ENCODE data around the gene BSN. TPM values are rescaled to one million over a fixed set of nuclear protein-coding genes. Genes with fewer than 3 reads are reported as not detected.

Gene BSN
- total RNA-seq, 1 experiment from 2014 or later = 0.37 TPM

- Histone ChIP-seq H3K27ac (ENCODE audit: low read length) (no peak overlapping the region), H3K9ac (ENCODE audit: low read length) (no peak overlapping the region), H3K4me2 (ENCODE audit: low read depth, low read length, poor library complexity, severe bottlenecking) (no peak overlapping the region), H3K36me3 (ENCODE audit: insufficient read depth, low read length) (no peaks in the 10 kb centered on the region), H3K4me3 (ENCODE audit: low read length) (no peak overlapping the region), H4K20me1 (ENCODE audit: insufficient read depth, low read depth, low read length) (no peaks in the 10 kb centered on the region), H2AFZ (ENCODE audit: low read length) (no peak overlapping the region), H3K4me1 (ENCODE audit: low read length) (no peaks in the 10 kb centered on the region), H3K9me2 (replicated peaks; ENCODE audit: insufficient read depth, low read length) (no peaks in the 10 kb centered on the region), H3K9me3 (ENCODE audit: low read length) (no peaks in the 10 kb centered on the region), H3K27me3 (ENCODE audit: low read length) (no peaks in the 10 kb centered on the region), H3K79me2 (ENCODE audit: low read length) (no peaks in the 10 kb centered on the region)
- no peak for DNase-seq
Measured at GRCh38 chr3:49609815-49610214, 55.5 kb downstream of the BSN start.

DNA sequence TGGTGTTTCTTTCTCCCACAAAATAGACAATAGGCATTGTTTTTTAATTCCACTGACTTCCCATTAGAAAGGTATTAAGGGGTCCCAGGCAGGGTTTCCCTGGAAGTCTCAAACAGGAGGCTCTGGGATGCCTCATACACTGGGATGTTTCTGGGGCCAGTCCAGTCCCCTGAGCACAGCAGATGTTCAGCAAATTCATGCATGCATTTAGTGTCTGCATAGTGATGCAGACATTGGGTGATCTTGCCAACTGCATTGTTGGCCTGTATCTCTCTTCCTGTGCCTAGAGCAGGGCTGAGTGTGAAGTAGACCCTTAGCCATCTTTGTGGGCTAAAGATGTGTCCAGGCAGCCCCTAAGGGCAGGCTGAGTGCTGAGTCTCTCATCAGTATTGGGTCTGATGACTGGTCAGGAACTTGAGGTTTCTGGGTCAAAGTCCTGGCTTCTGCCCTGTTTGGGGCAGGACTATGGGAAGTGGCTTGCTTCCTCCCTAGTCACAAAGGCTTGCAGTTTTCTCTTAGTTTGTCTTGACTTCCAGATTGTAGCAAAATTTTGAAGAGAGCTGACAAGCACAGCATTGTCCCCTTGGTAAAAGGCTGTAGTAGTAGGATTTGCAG is 56.5 kb downstream of the BSN start:
- Histone ChIP-seq H3K36me3 (ENCODE audit: insufficient read depth, low read length) (no peaks in the 10 kb centered on the region), H4K20me1 (ENCODE audit: insufficient read depth, low read depth, low read length) (no peaks in the 10 kb centered on the region), H2AFZ (ENCODE audit: low read length) (no peak overlapping the region), H3K4me3 (ENCODE audit: low read length) (no peak overlapping the region), H3K4me2 (ENCODE audit: low read depth, low read length, poor library complexity, severe bottlenecking) (no peak overlapping the region), H3K27ac (ENCODE audit: low read length) (no peak overlapping the region), H3K9me2 (replicated peaks; ENCODE audit: insufficient read depth, low read length) (no peaks in the 10 kb centered on the region), H3K9me3 (ENCODE audit: low read length) (no peaks in the 10 kb centered on the region), H3K9ac (ENCODE audit: low read length) (no peak overlapping the region), H3K4me1 (ENCODE audit: low read length) (no peaks in the 10 kb centered on the region), H3K79me2 (ENCODE audit: low read length) (no peaks in the 10 kb centered on the region), H3K27me3 (ENCODE audit: low read length) (no peaks in the 10 kb centered on the region)
- DNase-seq = no peak

DNA sequence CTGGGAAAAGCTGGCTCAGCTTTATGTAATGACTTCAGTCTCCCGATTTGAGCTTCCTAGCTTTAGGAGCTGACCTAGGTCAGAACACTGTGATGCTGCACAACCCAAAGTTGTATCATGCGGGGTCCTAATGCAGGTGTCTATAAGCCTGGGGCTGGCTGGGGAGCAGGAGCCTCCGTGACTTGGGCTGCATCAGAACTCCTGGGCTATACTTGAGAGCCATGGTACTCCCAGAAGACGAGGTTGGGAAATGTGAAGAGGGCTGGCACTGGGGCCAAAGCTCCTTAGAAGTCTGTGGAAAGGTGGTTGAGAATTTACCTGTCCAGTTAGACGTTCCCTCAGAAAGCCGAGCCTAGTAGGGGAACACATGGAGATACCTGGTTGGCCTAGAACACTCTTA is 57.0 kb downstream of the BSN start:
- Histone ChIP-seq H3K27ac (ENCODE audit: low read length) (no peak overlapping the region), H3K4me3 (ENCODE audit: low read length) (no peak overlapping the region), H3K36me3 (ENCODE audit: insufficient read depth, low read length) (no peaks in the 10 kb centered on the region), H3K4me2 (ENCODE audit: low read depth, low read length, poor library complexity, severe bottlenecking) (no peak overlapping the region), H2AFZ (ENCODE audit: low read length) (no peak overlapping the region), H3K27me3 (ENCODE audit: low read length) (no peaks in the 10 kb centered on the region), H3K9me2 (replicated peaks; ENCODE audit: insufficient read depth, low read length) (no peaks in the 10 kb centered on the region), H3K79me2 (ENCODE audit: low read length) (no peaks in the 10 kb centered on the region), H3K4me1 (ENCODE audit: low read length) (no peaks in the 10 kb centered on the region), H3K9me3 (ENCODE audit: low read length) (no peaks in the 10 kb centered on the region), H4K20me1 (ENCODE audit: insufficient read depth, low read depth, low read length) (no peaks in the 10 kb centered on the region), H3K9ac (ENCODE audit: low read length) (no peak overlapping the region)
- DNase-seq = no peak

DNA sequence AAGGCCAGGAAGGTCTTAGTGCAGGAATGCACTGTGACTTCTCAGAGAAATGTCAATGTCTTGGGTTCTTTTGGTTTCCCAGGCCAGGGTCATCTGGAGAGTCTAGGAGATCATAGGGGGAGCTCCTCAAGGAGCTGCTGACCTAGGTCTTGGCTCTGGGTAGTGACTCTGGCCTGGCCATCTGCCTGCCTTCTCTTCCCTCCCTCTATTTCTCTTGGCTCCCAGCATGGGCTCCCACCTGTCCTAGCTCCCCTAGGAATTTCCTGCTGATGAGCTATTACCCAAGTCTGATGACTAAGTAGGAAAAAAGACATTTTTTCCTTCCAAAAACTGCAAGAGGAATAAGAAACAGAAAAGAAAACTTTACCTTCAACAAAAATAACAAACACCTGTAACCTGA is 57.4 kb downstream of the BSN start:
- H3K79me2 ChIP-seq (ENCODE audit: low read length) = no peaks in the 10 kb centered on the region
- no peaks in the 10 kb centered on the region for H4K20me1 ChIP-seq (ENCODE audit: insufficient read depth, low read depth, low read length)
- H3K36me3 ChIP-seq (ENCODE audit: insufficient read depth, low read length) = no peaks in the 10 kb centered on the region
- H3K4me3 ChIP-seq (ENCODE audit: low read length) = no peak overlapping the region
- H3K9ac ChIP-seq (ENCODE audit: low read length) = no peak overlapping the region
- no peak overlapping the region for H2AFZ ChIP-seq (ENCODE audit: low read length)
- no peak overlapping the region for H3K4me2 ChIP-seq (ENCODE audit: low read depth, low read length, poor library complexity, severe bottlenecking)
- H3K9me3 ChIP-seq (ENCODE audit: low read length) = no peaks in the 10 kb centered on the region
- no peaks in the 10 kb centered on the region for H3K27me3 ChIP-seq (ENCODE audit: low read length)
- no peaks in the 10 kb centered on the region for H3K4me1 ChIP-seq (ENCODE audit: low read length)
- H3K27ac ChIP-seq (ENCODE audit: low read length) = no peak overlapping the region
- no peak for DNase-seq
- no peaks in the 10 kb centered on the region for H3K9me2 ChIP-seq (replicated peaks; ENCODE audit: insufficient read depth, low read length)

GRCh38 chr3:49614936-49615335 is 60.7 kb downstream of the BSN start:
- H3K36me3 ChIP-seq (ENCODE audit: insufficient read depth, low read length) = no peaks in the 10 kb centered on the region
- H3K27ac ChIP-seq (ENCODE audit: low read length) = no peak overlapping the region
- H3K9me3 ChIP-seq (ENCODE audit: low read length) = no peaks in the 10 kb centered on the region
- H4K20me1 ChIP-seq (ENCODE audit: insufficient read depth, low read depth, low read length) = no peaks in the 10 kb centered on the region
- no peak overlapping the region for H3K9ac ChIP-seq (ENCODE audit: low read length)
- no peaks in the 10 kb centered on the region for H3K27me3 ChIP-seq (ENCODE audit: low read length)
- no peak for DNase-seq
- no peak overlapping the region for H2AFZ ChIP-seq (ENCODE audit: low read length)
- no peaks in the 10 kb centered on the region for H3K79me2 ChIP-seq (ENCODE audit: low read length)
- H3K4me1 ChIP-seq (ENCODE audit: low read length) = no peaks in the 10 kb centered on the region
- H3K4me2 ChIP-seq (ENCODE audit: low read depth, low read length, poor library complexity, severe bottlenecking) = no peak overlapping the region
- H3K9me2 ChIP-seq (replicated peaks; ENCODE audit: insufficient read depth, low read length) = no peaks in the 10 kb centered on the region
- H3K4me3 ChIP-seq (ENCODE audit: low read length) = no peak overlapping the region

DNA sequence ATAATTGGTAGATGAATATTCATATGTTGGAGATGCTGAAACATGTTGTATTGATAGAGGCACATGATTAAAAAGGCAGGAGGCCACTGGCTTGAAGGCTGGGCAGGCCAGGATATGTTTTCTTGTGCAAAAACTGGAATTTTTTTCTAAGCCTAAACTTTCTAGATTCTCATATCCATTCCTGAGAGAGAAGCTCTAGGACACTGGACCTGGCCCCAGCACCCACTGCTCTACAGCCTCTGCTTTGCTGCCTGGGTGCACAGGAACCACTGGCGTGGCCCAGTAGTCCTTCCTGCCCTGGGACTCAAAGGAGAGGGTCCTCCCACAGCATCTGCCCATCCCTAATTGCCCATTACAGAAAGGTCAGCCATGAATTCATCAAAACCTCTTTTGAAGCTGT is 61.8 kb downstream of the BSN start:
- no peaks in the 10 kb centered on the region for H3K9me3 ChIP-seq (ENCODE audit: low read length)
- no peak for DNase-seq
- H3K27me3 ChIP-seq (ENCODE audit: low read length) = no peaks in the 10 kb centered on the region
- no peak overlapping the region for H2AFZ ChIP-seq (ENCODE audit: low read length)
- no peak overlapping the region for H3K9ac ChIP-seq (ENCODE audit: low read length)
- no peaks in the 10 kb centered on the region for H3K9me2 ChIP-seq (replicated peaks; ENCODE audit: insufficient read depth, low read length)
- H3K4me1 ChIP-seq (ENCODE audit: low read length) = no peaks in the 10 kb centered on the region
- no peaks in the 10 kb centered on the region for H3K36me3 ChIP-seq (ENCODE audit: insufficient read depth, low read length)
- no peak overlapping the region for H3K4me2 ChIP-seq (ENCODE audit: low read depth, low read length, poor library complexity, severe bottlenecking)
- no peak overlapping the region for H3K4me3 ChIP-seq (ENCODE audit: low read length)
- no peaks in the 10 kb centered on the region for H3K79me2 ChIP-seq (ENCODE audit: low read length)
- H4K20me1 ChIP-seq (ENCODE audit: insufficient read depth, low read depth, low read length) = no peaks in the 10 kb centered on the region
- H3K27ac ChIP-seq (ENCODE audit: low read length) = no peak overlapping the region

DNA sequence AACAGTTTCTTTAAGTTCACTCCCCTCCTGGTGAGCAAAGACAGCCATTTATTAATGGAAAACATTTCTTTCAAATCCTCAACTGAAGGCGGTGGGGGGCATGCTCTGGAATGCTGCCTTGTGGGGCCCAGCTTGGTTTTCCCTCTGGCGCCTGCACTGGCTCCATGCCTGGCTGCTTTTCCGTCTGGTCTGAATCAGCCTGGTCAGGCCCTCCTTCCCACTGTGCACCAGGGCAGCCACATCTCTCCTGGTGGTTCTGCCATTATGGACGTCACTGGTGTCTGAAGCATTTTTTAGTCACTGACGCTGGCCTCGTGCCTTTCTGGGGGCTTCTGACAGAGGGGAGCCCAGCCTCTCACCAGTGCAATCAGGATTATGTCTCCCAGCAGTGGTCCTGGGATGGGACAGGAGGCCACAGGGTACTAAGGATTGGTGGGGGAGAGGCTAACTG is 62.2 kb downstream of the BSN start:
- no peak overlapping the region for H3K27ac ChIP-seq (ENCODE audit: low read length)
- H3K9me2 ChIP-seq (replicated peaks; ENCODE audit: insufficient read depth, low read length) = no peaks in the 10 kb centered on the region
- H3K4me3 ChIP-seq (ENCODE audit: low read length) = no peak overlapping the region
- no peaks in the 10 kb centered on the region for H3K4me1 ChIP-seq (ENCODE audit: low read length)
- no peaks in the 10 kb centered on the region for H3K79me2 ChIP-seq (ENCODE audit: low read length)
- no peaks in the 10 kb centered on the region for H4K20me1 ChIP-seq (ENCODE audit: insufficient read depth, low read depth, low read length)
- no peaks in the 10 kb centered on the region for H3K36me3 ChIP-seq (ENCODE audit: insufficient read depth, low read length)
- DNase-seq = no peak
- H3K9me3 ChIP-seq (ENCODE audit: low read length) = no peaks in the 10 kb centered on the region
- no peak overlapping the region for H3K9ac ChIP-seq (ENCODE audit: low read length)
- no peaks in the 10 kb centered on the region for H3K27me3 ChIP-seq (ENCODE audit: low read length)
- no peak overlapping the region for H3K4me2 ChIP-seq (ENCODE audit: low read depth, low read length, poor library complexity, severe bottlenecking)
- H2AFZ ChIP-seq (ENCODE audit: low read length) = no peak overlapping the region

- Histone ChIP-seq H3K27ac (ENCODE audit: low read length) (no peak overlapping the region), H3K79me2 (ENCODE audit: low read length) (no peaks in the 10 kb centered on the region), H3K4me2 (ENCODE audit: low read depth, low read length, poor library complexity, severe bottlenecking) (no peak overlapping the region), H2AFZ (ENCODE audit: low read length) (no peak overlapping the region), H4K20me1 (ENCODE audit: insufficient read depth, low read depth, low read length) (no peaks in the 10 kb centered on the region), H3K9me3 (ENCODE audit: low read length) (no peaks in the 10 kb centered on the region), H3K36me3 (ENCODE audit: insufficient read depth, low read length) (no peaks in the 10 kb centered on the region), H3K27me3 (ENCODE audit: low read length) (no peaks in the 10 kb centered on the region), H3K4me1 (ENCODE audit: low read length) (no peaks in the 10 kb centered on the region), H3K9me2 (replicated peaks; ENCODE audit: insufficient read depth, low read length) (no peaks in the 10 kb centered on the region), H3K4me3 (ENCODE audit: low read length) (no peak overlapping the region), H3K9ac (ENCODE audit: low read length) (no peak overlapping the region)
- no peak for DNase-seq
Measured at GRCh38 chr3:49617390-49618013, 63.2 kb downstream of the BSN start.

Measured in Karpas-422 (cell line).